ENCODE results near the gene ABCC1. TPM values are rescaled to one million over a fixed set of nuclear protein-coding genes. Genes with fewer than 3 reads are reported as not detected.

The ABCC1 gene
- polyA plus RNA-seq, 1 donor (not counting 4 experiments of a cell fraction or from before 2014, with no cell fraction given) = 19.4 TPM

GRCh38 chr16:16025214-16025968, 76.0 kb downstream of the ABCC1 start:
- Histone ChIP-seq H2AFZ (ENCODE audit: control insufficient read depth, low read length) (no peak overlapping the region), H3K79me2 (ENCODE audit: control insufficient read depth, insufficient read depth, low read length) (peaks cover 3% of the 10 kb centered on the region), H4K20me1 (ENCODE audit: control insufficient read depth, extremely low read depth, insufficient read depth, low read length) (peaks cover 7% of the 10 kb centered on the region), H3K4me1 (ENCODE audit: control insufficient read depth, extremely low read depth, insufficient read depth, low read length) (peaks cover 15% of the 10 kb centered on the region), H3K4me2 (ENCODE audit: control insufficient read depth, extremely low read depth, insufficient read depth, low read depth, low read length) (no peak overlapping the region), H3K36me3 (ENCODE audit: control insufficient read depth in 2 of 2, extremely low read depth in 1 of 2, insufficient read depth in 2 of 2, low read length in 2 of 2) (peaks cover 4 to 14% of the 10 kb centered on the region in 2 experiments), H3K4me3 (ENCODE audit: control insufficient read depth in 2 of 3, extremely low read depth in 1 of 3, insufficient read depth in 2 of 3, low read depth in 1 of 3, low read length in 3 of 3) (no peak overlapping the region), H3K27me3 (ENCODE audit: control insufficient read depth, extremely low read depth, insufficient read depth, low read length) (no peaks in the 10 kb centered on the region), H3K9ac (ENCODE audit: control insufficient read depth, extremely low read depth, insufficient read depth, low read length) (no peak overlapping the region), H3K27ac (ENCODE audit: control insufficient read depth, insufficient read depth, low read length) (no peak overlapping the region), H3K9me3 (ENCODE audit: control insufficient read depth, low read depth, low read length) (no peaks in the 10 kb centered on the region), H3K9me1 (ENCODE audit: control insufficient read depth, extremely low read depth, insufficient read depth, low read length) (no peaks in the 10 kb centered on the region)
- dilution Hi-C loops (cut with MboI; ENCODE audit: extremely low pct_ligation_motif_present, low sequenced_read_pairs) = no loop called here
- no peak for FAIRE-seq
- TF ChIP-seq CTCF (optimal IDR thresholded peaks at IDR 0.05 in 1 of 3, IDR thresholded peaks at IDR 0.05 in 1 of 3, conservative IDR thresholded peaks at IDR 0.05 in 1 of 3; ENCODE audit: extremely low read depth in 1 of 3, insufficient read depth in 2 of 3, low read length in 3 of 3) (no peak), EZH2 (IDR thresholded peaks at IDR 0.05; ENCODE audit: low read length) (no peak)
- no peak for DNase-seq (ENCODE audit: low read depth, low spot score)

GRCh38 chr16:16027728-16028310, 78.4 kb downstream of the ABCC1 start:
- Histone ChIP-seq H2AFZ (ENCODE audit: control insufficient read depth, low read length) (no peak overlapping the region), H3K4me2 (ENCODE audit: control insufficient read depth, extremely low read depth, insufficient read depth, low read depth, low read length) (no peak overlapping the region), H3K79me2 (ENCODE audit: control insufficient read depth, insufficient read depth, low read length) (no peaks in the 10 kb centered on the region), H3K36me3 (ENCODE audit: control insufficient read depth in 2 of 2, extremely low read depth in 1 of 2, insufficient read depth in 2 of 2, low read length in 2 of 2) (peaks cover 4 to 8% of the 10 kb centered on the region in 2 experiments), H3K9me1 (ENCODE audit: control insufficient read depth, extremely low read depth, insufficient read depth, low read length) (no peaks in the 10 kb centered on the region), H3K4me1 (ENCODE audit: control insufficient read depth, extremely low read depth, insufficient read depth, low read length) (peaks cover under 1% of the 10 kb centered on the region), H3K27ac (ENCODE audit: control insufficient read depth, insufficient read depth, low read length) (no peak overlapping the region), H3K27me3 (ENCODE audit: control insufficient read depth, extremely low read depth, insufficient read depth, low read length) (no peaks in the 10 kb centered on the region), H3K9me3 (ENCODE audit: control insufficient read depth, low read depth, low read length) (no peaks in the 10 kb centered on the region), H3K9ac (ENCODE audit: control insufficient read depth, extremely low read depth, insufficient read depth, low read length) (no peak overlapping the region), H4K20me1 (ENCODE audit: control insufficient read depth, extremely low read depth, insufficient read depth, low read length) (peaks cover 3% of the 10 kb centered on the region), H3K4me3 (ENCODE audit: control insufficient read depth in 2 of 3, extremely low read depth in 1 of 3, insufficient read depth in 2 of 3, low read depth in 1 of 3, low read length in 3 of 3) (no peak overlapping the region)
- dilution Hi-C loops (cut with MboI; ENCODE audit: extremely low pct_ligation_motif_present, low sequenced_read_pairs) = no loop called here
- TF ChIP-seq EZH2 (IDR thresholded peaks at IDR 0.05; ENCODE audit: low read length) (no peak), CTCF (optimal IDR thresholded peaks at IDR 0.05 in 1 of 3, IDR thresholded peaks at IDR 0.05 in 1 of 3, conservative IDR thresholded peaks at IDR 0.05 in 1 of 3; ENCODE audit: extremely low read depth in 1 of 3, insufficient read depth in 2 of 3, low read length in 3 of 3) (no peak)
- no peak for DNase-seq (ENCODE audit: low read depth, low spot score)
- FAIRE-seq = no peak
